ENCODE measurements around the gene IQCK.

IQCK gene

DNA sequence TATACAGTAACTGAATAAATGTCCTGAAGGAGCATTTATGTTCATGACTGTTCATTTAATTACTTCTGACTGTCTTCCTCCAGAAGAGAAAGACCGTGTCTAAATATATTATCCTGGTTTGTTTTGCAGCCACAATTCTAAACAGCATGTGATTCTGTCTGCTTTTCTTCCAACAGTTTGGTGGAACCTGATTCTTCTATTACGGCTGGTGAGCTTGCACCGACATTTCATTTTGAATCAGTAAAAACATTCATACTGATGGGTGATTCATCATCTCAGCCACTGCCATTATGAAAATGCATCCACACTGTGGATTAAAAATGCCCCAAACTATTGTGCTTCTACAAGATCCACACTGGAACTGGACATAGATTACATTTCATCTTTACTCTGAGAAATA lies 17.0 kb upstream of the IQCK start:
- TF ChIP-seq, protein P1, sequence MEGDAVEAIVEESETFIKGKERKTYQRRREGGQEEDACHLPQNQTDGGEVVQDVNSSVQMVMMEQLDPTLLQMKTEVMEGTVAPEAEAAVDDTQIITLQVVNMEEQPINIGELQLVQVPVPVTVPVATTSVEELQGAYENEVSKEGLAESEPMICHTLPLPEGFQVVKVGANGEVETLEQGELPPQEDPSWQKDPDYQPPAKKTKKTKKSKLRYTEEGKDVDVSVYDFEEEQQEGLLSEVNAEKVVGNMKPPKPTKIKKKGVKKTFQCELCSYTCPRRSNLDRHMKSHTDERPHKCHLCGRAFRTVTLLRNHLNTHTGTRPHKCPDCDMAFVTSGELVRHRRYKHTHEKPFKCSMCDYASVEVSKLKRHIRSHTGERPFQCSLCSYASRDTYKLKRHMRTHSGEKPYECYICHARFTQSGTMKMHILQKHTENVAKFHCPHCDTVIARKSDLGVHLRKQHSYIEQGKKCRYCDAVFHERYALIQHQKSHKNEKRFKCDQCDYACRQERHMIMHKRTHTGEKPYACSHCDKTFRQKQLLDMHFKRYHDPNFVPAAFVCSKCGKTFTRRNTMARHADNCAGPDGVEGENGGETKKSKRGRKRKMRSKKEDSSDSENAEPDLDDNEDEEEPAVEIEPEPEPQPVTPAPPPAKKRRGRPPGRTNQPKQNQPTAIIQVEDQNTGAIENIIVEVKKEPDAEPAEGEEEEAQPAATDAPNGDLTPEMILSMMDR (IDR thresholded peaks at IDR 0.05; ENCODE audit: low read depth, low read length): no peak
- Histone ChIP-seq H3K27ac (no peak overlapping the region), H3K36me3 (peaks cover 89% of the 10 kb centered on the region), H3K27me3 (ENCODE audit: insufficient read depth, low read depth, severe bottlenecking) (no peaks in the 10 kb centered on the region), H3K9me3 (ENCODE audit: severe bottlenecking) (no peaks in the 10 kb centered on the region), H3K4me3 (ENCODE audit: low read depth, low read length) (no peak overlapping the region)
- DNase-seq: no peak

DNA sequence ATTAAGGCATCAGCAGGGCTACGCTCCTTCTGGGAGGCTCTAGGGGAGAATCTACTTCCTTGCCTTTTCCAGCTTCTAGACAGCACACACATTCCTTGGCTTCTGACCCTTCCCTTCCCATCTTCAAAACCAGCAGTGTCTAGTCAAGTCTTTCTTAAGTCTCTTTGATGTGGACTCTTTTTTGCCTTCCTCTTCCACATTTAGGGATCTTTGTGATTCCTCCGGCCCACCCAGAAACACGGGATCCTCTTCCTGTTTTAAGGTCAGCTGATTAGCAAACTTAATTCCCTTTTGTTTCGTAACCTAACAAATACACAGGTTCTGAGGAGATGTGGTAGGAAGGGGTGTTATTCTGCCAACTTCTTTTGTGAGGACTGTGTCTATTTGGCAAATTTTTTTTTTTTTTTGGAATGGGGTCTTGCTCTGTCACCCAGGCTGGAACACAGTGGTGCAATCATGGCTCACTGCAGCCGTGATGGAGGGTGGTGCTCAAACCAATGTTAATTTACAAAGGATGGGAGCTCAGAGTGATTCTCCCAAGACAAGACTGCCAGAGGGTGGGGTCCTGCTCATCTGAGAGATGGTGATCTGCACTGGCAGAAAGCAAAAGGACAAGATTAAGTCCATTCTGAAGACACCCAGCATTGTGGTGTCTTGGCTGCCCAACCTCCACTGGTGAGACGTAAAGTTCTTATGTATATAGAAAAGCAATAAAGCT lies 14.7 kb upstream of the IQCK start:
- no peak overlapping the region for H3K27ac ChIP-seq
- no peak overlapping the region for H3K4me3 ChIP-seq (ENCODE audit: low read depth, low read length)
- no peaks in the 10 kb centered on the region for H3K27me3 ChIP-seq (ENCODE audit: insufficient read depth, low read depth, severe bottlenecking)
- no peak for DNase-seq
- H3K9me3 ChIP-seq (ENCODE audit: severe bottlenecking): no peaks in the 10 kb centered on the region
- TF ChIP-seq, protein P1 (IDR thresholded peaks at IDR 0.05; ENCODE audit: low read depth, low read length): no peak
- peaks cover 92% of the 10 kb centered on the region for H3K36me3 ChIP-seq

DNA sequence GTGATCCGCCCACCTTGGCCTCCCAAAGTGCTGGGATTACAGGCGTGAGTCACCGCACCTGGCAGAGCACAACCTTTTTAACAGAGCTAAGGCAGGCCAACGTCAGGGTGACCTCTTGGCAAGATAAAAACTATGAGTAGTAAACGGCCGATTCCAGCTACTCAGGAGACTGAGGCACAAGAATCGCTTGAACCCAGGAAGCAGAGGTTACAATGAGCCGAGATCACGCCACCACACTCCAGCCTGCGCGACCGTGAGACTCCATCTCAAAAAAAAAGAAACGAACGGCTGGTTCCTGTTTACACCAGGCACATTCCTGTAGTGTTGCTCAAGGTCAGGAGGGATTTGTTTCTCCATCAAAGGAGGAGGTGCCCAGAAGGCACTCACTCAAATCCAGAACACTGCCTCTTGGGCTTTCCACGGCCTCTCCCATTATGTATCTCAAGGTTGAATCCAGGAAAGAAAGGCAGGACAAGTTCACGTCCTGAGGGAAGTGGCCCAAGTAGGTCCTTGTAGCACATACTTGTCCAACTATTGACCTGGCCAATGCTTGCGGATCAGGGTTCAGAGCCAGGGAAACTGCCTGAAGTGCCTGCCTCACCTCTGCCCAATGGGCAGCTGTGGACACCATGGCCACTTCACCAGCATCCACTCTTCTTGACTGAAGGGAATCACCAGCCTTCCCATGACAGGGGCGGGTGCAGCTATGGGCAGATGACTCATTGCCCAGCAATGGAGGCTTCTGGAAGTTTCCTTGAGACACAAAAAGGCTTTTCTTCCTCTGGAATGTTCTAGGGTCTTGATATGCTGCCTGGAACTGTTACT lies 13.5 kb upstream of the IQCK start:
- Histone ChIP-seq H3K27me3 (ENCODE audit: insufficient read depth, low read depth, severe bottlenecking) (no peaks in the 10 kb centered on the region), H3K9me3 (ENCODE audit: severe bottlenecking) (no peaks in the 10 kb centered on the region), H3K36me3 (peaks cover 92% of the 10 kb centered on the region), H3K4me3 (ENCODE audit: low read depth, low read length) (no peak overlapping the region), H3K27ac (no peak overlapping the region)
- TF ChIP-seq, protein P1 (IDR thresholded peaks at IDR 0.05; ENCODE audit: low read depth, low read length): no peak
- no peak for DNase-seq

DNA sequence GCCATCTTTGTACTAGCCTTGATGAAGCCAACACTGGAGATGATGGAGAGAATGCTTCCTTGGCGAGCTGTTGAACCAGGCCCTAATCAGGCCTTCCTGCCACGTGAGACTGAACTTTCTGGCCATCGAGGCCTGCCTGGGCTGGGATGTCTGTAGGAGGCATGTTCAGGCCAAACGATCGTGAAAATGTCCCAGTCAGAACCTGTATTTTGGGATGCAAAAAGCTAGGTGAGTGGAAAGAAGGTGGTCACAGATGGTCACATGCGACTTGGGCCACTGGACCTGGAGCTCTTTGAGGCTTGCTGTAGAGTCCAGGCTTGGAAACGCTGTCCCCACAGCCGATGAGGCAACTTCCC lies 12.9 kb upstream of the IQCK start:
- H3K27ac ChIP-seq: no peak overlapping the region
- no peaks in the 10 kb centered on the region for H3K27me3 ChIP-seq (ENCODE audit: insufficient read depth, low read depth, severe bottlenecking)
- DNase-seq: no peak
- TF ChIP-seq, protein P1 (IDR thresholded peaks at IDR 0.05; ENCODE audit: low read depth, low read length): no peak
- peaks cover 92% of the 10 kb centered on the region for H3K36me3 ChIP-seq
- no peak overlapping the region for H3K4me3 ChIP-seq (ENCODE audit: low read depth, low read length)
- no peaks in the 10 kb centered on the region for H3K9me3 ChIP-seq (ENCODE audit: severe bottlenecking)

DNA sequence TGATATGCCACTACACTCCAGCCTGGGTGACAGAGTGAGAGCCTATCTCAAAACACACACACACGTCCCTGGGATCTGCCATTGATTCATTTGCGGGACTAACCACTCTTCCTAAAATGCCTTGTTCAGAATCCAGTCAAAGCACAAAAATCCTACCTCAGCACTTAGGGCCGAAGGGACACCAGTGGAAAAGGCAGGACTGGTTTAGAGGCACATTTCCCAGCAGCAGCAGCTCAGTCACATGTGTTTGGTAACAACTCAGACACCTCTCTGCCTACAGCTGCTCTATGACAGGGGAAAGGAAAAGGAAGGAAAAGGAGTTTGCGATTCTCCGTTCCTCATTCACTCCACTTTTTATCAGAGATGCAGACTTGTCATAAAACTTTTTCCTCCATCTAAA lies 12.2 kb upstream of the IQCK start:
- TF ChIP-seq, protein P1 (IDR thresholded peaks at IDR 0.05; ENCODE audit: low read depth, low read length): no peak

More for the DNA sequence above, 12.2 kb upstream of the IQCK start:
- no peak for DNase-seq
- Histone ChIP-seq H3K27me3 (ENCODE audit: insufficient read depth, low read depth, severe bottlenecking) (no peaks in the 10 kb centered on the region), H3K4me3 (ENCODE audit: low read depth, low read length) (no peak overlapping the region), H3K36me3 (peaks cover 90% of the 10 kb centered on the region), H3K27ac (no peak overlapping the region), H3K9me3 (ENCODE audit: severe bottlenecking) (no peaks in the 10 kb centered on the region)

Data from WERI-Rb-1 (cell line).